IMR-90 (cell line): ENCODE results near the gene GUCY1B1.

Experiments used
- CHD1 ChIP-seq: IDR thresholded peaks from 2 replicates; pipeline ENCODE4 v1.6.1; 2012; ENCODE audit warnings: low read depth, low read length, improper control_type of control experiment
- CTCF ChIP-seq: conservative IDR thresholded peaks from 2 replicates; pipeline ENCODE4 v1.5.1; 2012; ENCODE audit warnings: mild to moderate bottlenecking, low read depth, low read length, improper control_type of control experiment
- MXI1 ChIP-seq: IDR thresholded peaks from 2 replicates; pipeline ENCODE4 v1.6.1; 2012; ENCODE audit warnings: low read depth, mild to moderate bottlenecking, low read length, moderate library complexity, borderline replicate concordance
- POLR2A ChIP-seq: IDR thresholded peaks from 2 replicates; pipeline ENCODE4 v1.6.1; 2012; ENCODE audit warnings: mild to moderate bottlenecking, low read depth, low read length
- RAD21 ChIP-seq: IDR thresholded peaks from 2 replicates; pipeline ENCODE4 v1.6.1; 2012; ENCODE audit warnings: low read length, improper control_type of control experiment
- USF2 ChIP-seq: fragments of 150-350 bp; IDR thresholded peaks from 2 replicates; pipeline ENCODE4 v1.6.1; 2017; ENCODE audit warnings: mild to moderate bottlenecking, antibody characterized with exemption, low read length, low read depth

GRCh38 chr4:155853189-155853588 is 94.4 kb downstream of the GUCY1B1 start:
- no peak for TF ChIP-seq CHD1
- no peak for TF ChIP-seq CTCF
- no peak for TF ChIP-seq USF2
- TF ChIP-seq MXI1 = no peak
- TF ChIP-seq POLR2A = no peak
- no peak for TF ChIP-seq RAD21
